DOHH2 (cell line): ENCODE results near the gene BBS5.
A peak's percentile ranks its signal among the peaks of the same experiment; 100 is the strongest.
"Not testable (repeated sequence)": the region's sequence is repeated elsewhere in the genome, so short reads cannot be mapped to it uniquely, and the experiment has no call there.

Experiments
- H3F3A ChIP-seq: fragments of 200-600 bp; sonication (generic), shearing (Covaris generic); 2 replicates; pipeline ENCODE4 v1.6.0; 2016; ENCODE audit warnings: antibody characterized with exemption, mild to moderate bottlenecking; ENCODE audit not compliant: control insufficient read depth, insufficient read depth
- H3K27ac ChIP-seq: fragments of 200-600 bp; sonication (generic); 2 replicates; pipeline ENCODE4 v1.5.1; 2014; ENCODE audit warnings: low read depth, mild to moderate bottlenecking, low read length, moderate library complexity
- H3K27me3 ChIP-seq: fragments of 200-600 bp; sonication (generic); 2 replicates; pipeline ENCODE4 v1.6.1; 2014; ENCODE audit warnings: mild to moderate bottlenecking, low read length, mixed read lengths; ENCODE audit not compliant: control insufficient read depth
- H3K36me3 ChIP-seq: fragments of 200-600 bp; sonication (generic); 2 replicates; pipeline ENCODE4 v1.6.1; 2014; ENCODE audit warnings: mild to moderate bottlenecking, low read length, moderate library complexity, mixed read lengths; ENCODE audit not compliant: control insufficient read depth
- H3K4me1 ChIP-seq: fragments of 200-600 bp; sonication (generic); 2 replicates; pipeline ENCODE4 v1.6.1; 2014; ENCODE audit warnings: mild to moderate bottlenecking, low read length, mixed read lengths; ENCODE audit not compliant: control insufficient read depth
- H3K4me2 ChIP-seq: fragments of 200-600 bp; sonication (generic); 2 replicates; pipeline ENCODE4 v1.6.0; 2014; ENCODE audit warnings: mild to moderate bottlenecking, low read length, moderate library complexity
- H3K4me3 ChIP-seq: fragments of 200-600 bp; sonication (generic); 2 replicates; pipeline ENCODE4 v1.5.1; 2014; ENCODE audit warnings: mild to moderate bottlenecking, low read length, mixed read lengths
- H3K79me2 ChIP-seq: fragments of 200-600 bp; sonication (generic); 2 replicates; pipeline ENCODE4 v1.6.1; 2014; ENCODE audit warnings: mild to moderate bottlenecking, low read length, mixed read lengths; ENCODE audit not compliant: control insufficient read depth
- H3K9me2 ChIP-seq: fragments of 200-600 bp; sonication (generic); replicated peaks from 2 replicates; pipeline ENCODE4 v1.6.1; 2014; ENCODE audit warnings: mild to moderate bottlenecking, low read length, mixed read lengths; ENCODE audit not compliant: control insufficient read depth
- H3K9me3 ChIP-seq: fragments of 200-600 bp; sonication (generic); 2 replicates; pipeline ENCODE4 v1.6.1; 2014; ENCODE audit warnings: antibody characterized with exemption, low read length, mixed read lengths; ENCODE audit not compliant: control insufficient read depth, insufficient read depth
- H4K20me1 ChIP-seq: fragments of 200-600 bp; sonication (generic); 2 replicates; pipeline ENCODE4 v1.6.0; 2014; ENCODE audit warnings: low read depth, mild to moderate bottlenecking, antibody characterized with exemption, low read length, moderate library complexity; ENCODE audit not compliant: control insufficient read depth, insufficient read depth
- EZH2phosphoT487 ChIP-seq: fragments of 200-600 bp; sonication (generic); IDR thresholded peaks from 2 replicates; pipeline ENCODE4 v1.6.1; 2017; ENCODE audit warnings: borderline replicate concordance, mild to moderate bottlenecking, antibody characterized with exemption, low read length, moderate library complexity, mixed read lengths
- TF ChIP-seq, protein P1 (sequence below): fragments of 200-600 bp; sonication (generic); IDR thresholded peaks from one replicate; pipeline ENCODE4 v1.5.1; 2014; ENCODE audit warnings: antibody characterized with exemption, mild to moderate bottlenecking, low read depth, low read length; ENCODE audit not compliant: poor library complexity, severe bottlenecking

BBS5 gene

GRCh38 chr2:169479257-169480078, at the start of gene BBS5:
Gene BBS5, plus strand, starts transcription at chr2:169479494. Its CDS starts 60 bp downstream, at chr2:169479554.
- H3K27ac ChIP-seq = no peak within 1 kb of the TSS
- H3K27me3 ChIP-seq = no peaks in the 10 kb centered on the region
- peaks cover 12% of the 10 kb centered on the region for H3K4me1 ChIP-seq
- no peaks in the 10 kb centered on the region for H3K79me2 ChIP-seq
- TF ChIP-seq EZH2phosphoT487 = no peak
- TF ChIP-seq, protein P1, sequence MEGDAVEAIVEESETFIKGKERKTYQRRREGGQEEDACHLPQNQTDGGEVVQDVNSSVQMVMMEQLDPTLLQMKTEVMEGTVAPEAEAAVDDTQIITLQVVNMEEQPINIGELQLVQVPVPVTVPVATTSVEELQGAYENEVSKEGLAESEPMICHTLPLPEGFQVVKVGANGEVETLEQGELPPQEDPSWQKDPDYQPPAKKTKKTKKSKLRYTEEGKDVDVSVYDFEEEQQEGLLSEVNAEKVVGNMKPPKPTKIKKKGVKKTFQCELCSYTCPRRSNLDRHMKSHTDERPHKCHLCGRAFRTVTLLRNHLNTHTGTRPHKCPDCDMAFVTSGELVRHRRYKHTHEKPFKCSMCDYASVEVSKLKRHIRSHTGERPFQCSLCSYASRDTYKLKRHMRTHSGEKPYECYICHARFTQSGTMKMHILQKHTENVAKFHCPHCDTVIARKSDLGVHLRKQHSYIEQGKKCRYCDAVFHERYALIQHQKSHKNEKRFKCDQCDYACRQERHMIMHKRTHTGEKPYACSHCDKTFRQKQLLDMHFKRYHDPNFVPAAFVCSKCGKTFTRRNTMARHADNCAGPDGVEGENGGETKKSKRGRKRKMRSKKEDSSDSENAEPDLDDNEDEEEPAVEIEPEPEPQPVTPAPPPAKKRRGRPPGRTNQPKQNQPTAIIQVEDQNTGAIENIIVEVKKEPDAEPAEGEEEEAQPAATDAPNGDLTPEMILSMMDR = peak; percentile 71
- peak within 1 kb of the TSS; percentile 91 for H3K4me2 ChIP-seq
- peak within 1 kb of the TSS; percentile 84 for H3K4me3 ChIP-seq
- no peaks in the 10 kb centered on the region for H3K9me2 ChIP-seq
- H3K9me3 ChIP-seq = no peaks in the 10 kb centered on the region
- no peaks in the 10 kb centered on the region for H3F3A ChIP-seq
- no peaks in the 10 kb centered on the region; the same call in 1 of the 2 replicates for H3K36me3 ChIP-seq
- no peaks in the 10 kb centered on the region for H4K20me1 ChIP-seq

DNA sequence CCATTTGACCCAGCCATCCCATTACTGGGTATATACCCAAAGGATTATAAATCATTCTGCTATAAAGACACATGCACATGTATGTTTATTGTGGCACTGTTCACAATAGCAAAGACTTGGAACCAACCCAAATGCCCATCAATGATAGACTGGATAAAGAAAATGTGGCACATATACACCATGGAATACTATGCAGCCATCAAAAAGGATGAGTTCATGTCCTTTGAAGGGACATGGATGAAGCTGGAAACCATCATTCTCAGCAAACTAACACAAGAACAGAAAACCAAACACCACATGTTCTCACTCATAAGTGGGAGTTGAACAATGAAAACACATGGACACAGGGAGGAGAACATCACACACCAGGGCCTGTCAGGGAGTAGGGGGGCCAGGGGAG, 47.5 kb upstream of the BBS5 start:
- H3K27me3 ChIP-seq, H3K79me2 ChIP-seq, H4K20me1 ChIP-seq, H3K27ac ChIP-seq, H3K4me3 ChIP-seq, H3K36me3 ChIP-seq, H3K9me2 ChIP-seq, H3K9me3 ChIP-seq, H3F3A ChIP-seq, H3K4me1 ChIP-seq, H3K4me2 ChIP-seq: not testable (repeated sequence)

- not testable (repeated sequence) for H3K79me2 ChIP-seq, H3K9me3 ChIP-seq, H3K36me3 ChIP-seq, H3K4me3 ChIP-seq, H3K9me2 ChIP-seq, H3K4me2 ChIP-seq, H3K27ac ChIP-seq, H3K4me1 ChIP-seq, H3K27me3 ChIP-seq, H3F3A ChIP-seq, H4K20me1 ChIP-seq
These were observed 45.1 kb upstream of the BBS5 start for GRCh38 chr2:169434236-169434635.

DNA sequence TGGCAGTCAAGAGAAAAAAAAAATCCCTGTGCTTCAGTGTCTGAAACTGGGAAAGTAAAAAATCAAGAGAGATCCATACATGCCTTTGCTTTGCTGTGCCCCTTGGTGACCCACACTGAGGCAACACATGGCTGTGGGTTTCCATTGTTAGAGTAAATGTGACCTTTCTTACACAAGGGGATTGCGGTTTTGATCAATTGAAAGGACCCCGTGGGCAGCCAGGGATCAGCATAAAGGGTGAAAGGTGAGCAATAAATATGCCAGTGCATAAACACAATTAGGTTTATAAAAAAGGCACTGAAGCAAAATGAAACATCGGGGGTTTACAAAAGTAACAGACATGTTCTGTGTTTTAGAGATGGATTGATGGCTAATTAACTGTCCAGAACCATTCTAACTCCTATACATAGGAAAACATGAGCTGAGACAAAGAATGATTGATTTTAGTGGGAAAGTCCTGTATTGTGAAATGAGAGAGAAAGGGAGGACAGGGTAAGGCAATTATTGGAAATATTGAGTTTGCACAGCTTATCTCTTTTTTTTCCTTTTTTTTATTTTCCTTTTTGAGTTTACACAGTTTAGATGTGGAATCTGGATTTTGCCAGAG, 40.7 kb upstream of the BBS5 start:
- Histone ChIP-seq H3K4me3 (no peak overlapping the region), H3K27ac (no peak overlapping the region), H3K4me2 (no peak overlapping the region), H3K4me1 (no peaks in the 10 kb centered on the region), H3K36me3 (no peaks in the 10 kb centered on the region), H4K20me1 (no peaks in the 10 kb centered on the region), H3F3A (no peaks in the 10 kb centered on the region), H3K9me2 (no peaks in the 10 kb centered on the region), H3K27me3 (peaks cover 12% of the 10 kb centered on the region), H3K79me2 (no peaks in the 10 kb centered on the region), H3K9me3 (no peaks in the 10 kb centered on the region)
- TF ChIP-seq EZH2phosphoT487 = no peak
- TF ChIP-seq, protein P1 = no peak
